Measurements from ENCODE around the gene DUSP5.

DNA sequence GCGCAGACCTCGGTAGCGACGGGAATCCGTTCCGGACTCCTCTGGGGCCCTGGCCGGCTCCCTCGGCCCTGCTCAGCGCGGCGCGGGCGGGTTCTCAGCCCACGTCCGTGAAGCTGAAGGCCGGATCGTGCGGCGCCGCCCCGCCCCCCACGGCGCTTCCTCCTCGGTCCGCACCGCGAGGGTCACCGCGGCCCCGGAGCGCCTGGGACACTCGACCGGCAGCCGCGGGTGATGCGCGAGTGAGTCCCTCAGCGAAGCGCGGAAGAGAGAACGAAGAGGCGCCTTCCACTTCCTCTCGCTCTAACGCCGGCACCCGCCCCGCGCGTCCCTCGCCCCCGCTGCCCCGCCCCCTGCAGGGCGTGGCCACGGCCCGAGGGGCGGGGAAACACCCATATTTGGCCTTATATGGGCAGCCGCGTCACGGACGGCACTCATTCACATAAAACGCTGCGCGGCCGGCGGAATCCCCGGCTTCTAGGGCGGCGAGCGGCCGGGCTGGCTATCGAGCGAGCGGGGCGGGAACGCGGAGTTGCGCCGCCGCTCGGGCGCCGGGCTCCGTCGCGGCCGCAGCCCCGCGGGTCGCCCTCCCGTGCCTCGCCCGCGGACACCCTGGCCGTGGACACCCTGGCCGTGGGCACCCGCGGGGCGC, at the start of gene DUSP5:
- TF ChIP-seq POLR2A (IDR thresholded peaks at IDR 0.05; ENCODE audit: low read length) (peak; percentile 70), GATA1 (IDR thresholded peaks at IDR 0.05; ENCODE audit: low read depth, low read length) (no peak)
